Measurements from ENCODE around the gene C1orf141.

The C1orf141 gene

DNA sequence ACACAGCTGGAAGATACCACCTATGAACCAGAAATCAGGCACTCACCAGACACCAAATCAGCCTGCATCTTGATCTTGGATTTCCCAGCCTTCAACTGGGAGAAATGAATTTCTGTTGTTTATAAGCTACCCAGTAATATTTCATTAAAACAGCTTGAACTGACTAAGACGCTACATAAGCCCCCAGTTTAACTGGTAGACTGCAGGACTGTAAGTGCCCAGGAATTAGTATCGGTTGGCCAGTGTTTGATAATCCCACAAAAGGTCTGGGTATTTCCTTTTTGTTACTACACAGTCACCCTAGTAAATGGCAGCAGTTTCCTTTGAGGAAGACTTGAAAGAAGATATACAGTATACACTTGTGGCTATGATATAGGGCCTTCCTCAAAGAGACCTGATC is 73.5 kb downstream of the C1orf141 start:
- TF ChIP-seq, protein P1, sequence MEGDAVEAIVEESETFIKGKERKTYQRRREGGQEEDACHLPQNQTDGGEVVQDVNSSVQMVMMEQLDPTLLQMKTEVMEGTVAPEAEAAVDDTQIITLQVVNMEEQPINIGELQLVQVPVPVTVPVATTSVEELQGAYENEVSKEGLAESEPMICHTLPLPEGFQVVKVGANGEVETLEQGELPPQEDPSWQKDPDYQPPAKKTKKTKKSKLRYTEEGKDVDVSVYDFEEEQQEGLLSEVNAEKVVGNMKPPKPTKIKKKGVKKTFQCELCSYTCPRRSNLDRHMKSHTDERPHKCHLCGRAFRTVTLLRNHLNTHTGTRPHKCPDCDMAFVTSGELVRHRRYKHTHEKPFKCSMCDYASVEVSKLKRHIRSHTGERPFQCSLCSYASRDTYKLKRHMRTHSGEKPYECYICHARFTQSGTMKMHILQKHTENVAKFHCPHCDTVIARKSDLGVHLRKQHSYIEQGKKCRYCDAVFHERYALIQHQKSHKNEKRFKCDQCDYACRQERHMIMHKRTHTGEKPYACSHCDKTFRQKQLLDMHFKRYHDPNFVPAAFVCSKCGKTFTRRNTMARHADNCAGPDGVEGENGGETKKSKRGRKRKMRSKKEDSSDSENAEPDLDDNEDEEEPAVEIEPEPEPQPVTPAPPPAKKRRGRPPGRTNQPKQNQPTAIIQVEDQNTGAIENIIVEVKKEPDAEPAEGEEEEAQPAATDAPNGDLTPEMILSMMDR (conservative IDR thresholded peaks at IDR 0.05): no peak
- TF ChIP-seq ZFX (IDR thresholded peaks at IDR 0.05): no peak
- H3K27ac ChIP-seq: no peak overlapping the region

DNA sequence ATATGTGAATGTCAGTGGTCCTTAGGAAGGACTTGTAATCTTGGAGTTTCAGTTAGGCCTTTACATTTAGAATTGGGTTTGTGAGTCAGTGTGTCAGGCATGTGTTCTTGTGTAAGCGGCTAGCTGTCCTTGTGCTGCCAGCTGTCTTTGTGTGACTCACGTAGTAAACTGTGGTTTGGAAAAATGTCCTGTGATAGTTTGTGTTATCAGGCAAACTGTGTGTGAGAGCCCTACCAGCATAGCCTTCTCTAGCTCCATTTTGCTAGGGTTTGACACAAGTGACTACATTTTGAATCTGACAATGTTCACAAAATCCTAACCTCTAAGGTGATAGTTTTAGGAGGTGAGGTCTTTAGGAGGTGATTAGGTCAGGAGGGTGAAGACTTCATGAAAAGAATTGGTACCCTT is 74.0 kb downstream of the C1orf141 start:
- no peak overlapping the region for H3K27ac ChIP-seq

DNA sequence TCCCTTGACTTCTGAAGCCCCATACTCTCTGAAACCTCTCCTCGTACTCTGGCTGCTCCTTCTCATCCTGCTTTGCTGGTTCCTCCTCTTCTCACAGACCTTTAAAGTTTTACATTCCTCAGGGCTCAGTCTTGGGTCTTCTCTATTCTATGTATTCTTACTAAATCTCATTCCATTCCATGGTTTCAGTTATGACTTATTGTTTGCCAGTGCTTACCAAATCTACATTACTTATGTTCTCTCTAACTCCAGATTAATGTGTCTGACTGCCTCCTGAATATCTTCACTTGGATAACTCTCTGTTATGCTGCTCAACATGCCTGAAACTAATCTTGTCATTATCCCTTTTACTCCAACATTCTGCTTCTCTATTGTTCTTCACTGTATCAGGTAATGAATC is 75.4 kb downstream of the C1orf141 start:
- no peak for TF ChIP-seq ZFX (IDR thresholded peaks at IDR 0.05)
- TF ChIP-seq, protein P1 (conservative IDR thresholded peaks at IDR 0.05): no peak
- no peak overlapping the region for H3K27ac ChIP-seq

More for the DNA sequence above, 74.0 kb downstream of the C1orf141 start:
- TF ChIP-seq, protein P1 (conservative IDR thresholded peaks at IDR 0.05): no peak
- no peak for TF ChIP-seq ZFX (IDR thresholded peaks at IDR 0.05)

DNA sequence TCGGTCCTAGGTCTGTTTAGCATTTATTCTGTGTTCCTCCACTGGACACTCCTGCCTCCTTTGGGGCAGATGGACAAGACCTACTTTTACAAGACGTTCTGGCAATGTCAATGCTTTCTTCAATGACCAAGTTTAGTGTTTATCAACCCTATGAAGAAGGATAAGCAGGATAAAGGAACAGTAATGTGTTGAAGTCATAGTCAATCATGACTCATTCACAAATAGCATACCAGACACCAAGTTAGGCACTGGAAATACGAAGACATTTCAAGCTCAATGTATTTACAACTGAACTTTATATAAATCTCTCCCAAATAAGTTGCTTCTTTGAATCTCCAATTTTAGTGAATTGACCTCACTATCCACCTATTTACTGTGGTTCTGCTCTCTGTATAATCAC is 76.0 kb downstream of the C1orf141 start:
- TF ChIP-seq, protein P1 (conservative IDR thresholded peaks at IDR 0.05): no peak
- no peak for TF ChIP-seq ZFX (IDR thresholded peaks at IDR 0.05)
- no peak overlapping the region for H3K27ac ChIP-seq

DNA sequence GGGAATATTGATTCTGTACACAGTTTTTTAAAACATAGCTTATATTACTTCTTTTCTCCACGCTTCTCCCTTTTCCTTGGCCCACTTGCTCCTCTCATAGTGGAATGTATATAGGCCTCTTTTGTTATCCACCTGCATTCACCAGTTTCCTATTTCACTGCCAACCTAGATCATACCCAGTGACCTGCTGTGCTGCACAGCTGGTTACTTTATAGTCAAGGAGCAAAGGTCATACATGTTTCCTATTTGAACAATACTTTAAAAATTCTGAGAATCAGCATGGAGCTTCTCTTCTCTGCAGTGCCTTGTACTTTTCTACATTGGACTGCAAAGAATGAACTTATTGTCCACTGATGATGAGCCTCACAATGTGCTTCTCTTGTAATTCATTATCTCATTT is 76.5 kb downstream of the C1orf141 start:
- H3K27ac ChIP-seq: no peak overlapping the region
- TF ChIP-seq, protein P1 (conservative IDR thresholded peaks at IDR 0.05): no peak
- TF ChIP-seq ZFX (IDR thresholded peaks at IDR 0.05): no peak

DNA sequence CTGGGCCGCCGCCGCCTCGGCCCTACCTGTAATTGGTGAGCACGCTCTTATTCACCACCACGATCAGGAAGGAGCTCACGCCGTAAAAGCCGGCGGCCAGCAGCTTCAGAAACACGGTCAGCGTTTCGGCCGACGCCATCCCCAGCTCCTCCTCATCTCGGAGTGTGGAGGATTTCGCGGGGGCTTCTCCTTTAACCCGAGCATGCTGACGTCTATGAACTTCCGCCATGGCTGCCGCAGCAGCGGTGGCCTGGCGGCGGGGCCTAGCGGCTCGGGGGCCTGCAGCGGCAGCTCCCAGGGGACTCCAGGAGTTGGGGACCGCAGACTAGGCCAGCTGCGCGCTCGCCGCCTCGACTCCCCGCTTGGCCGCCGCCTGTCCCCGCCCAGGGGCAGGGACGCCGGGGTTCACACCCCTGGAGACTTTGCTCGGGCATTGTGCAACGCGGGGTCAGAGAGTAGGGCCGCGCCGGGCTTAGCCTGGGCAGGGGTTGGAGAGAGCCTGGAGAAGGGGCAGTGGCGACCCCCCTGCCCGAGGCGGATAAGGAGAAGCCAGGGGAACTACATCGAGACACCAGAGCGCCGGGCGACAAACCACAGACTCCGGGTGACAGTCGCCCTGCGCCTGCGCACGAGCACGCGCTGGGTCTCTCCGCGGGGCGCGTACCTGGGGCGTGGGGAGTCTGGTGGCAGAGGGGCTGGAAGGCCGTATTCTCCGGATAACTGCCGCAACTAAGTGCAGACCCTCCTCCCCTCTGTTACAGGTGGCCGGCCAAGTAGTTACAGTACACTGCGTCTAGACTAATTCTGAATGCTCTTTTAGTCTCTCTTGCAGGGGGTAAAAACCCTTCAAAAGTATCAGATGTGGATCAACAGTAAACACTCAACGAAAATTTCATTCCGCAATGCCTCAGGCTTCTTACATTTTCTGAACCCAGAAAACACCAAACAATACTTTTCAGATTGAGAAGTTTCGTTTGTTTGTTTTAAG is 80.7 kb downstream of the C1orf141 start, which contains the start of gene SLC35D1:
Gene SLC35D1, minus strand, starts transcription at position 364 of the 988 bp plus-strand sequence. Its CDS starts 135 bp downstream, at position 229.
- peak; percentile 72 for TF ChIP-seq ZFX (IDR thresholded peaks at IDR 0.05)
- TF ChIP-seq, protein P1 (conservative IDR thresholded peaks at IDR 0.05): no peak
- H3K27ac ChIP-seq: peak within 1 kb of the TSS; percentile 14; the same call in 1 of the 2 replicates

DNA sequence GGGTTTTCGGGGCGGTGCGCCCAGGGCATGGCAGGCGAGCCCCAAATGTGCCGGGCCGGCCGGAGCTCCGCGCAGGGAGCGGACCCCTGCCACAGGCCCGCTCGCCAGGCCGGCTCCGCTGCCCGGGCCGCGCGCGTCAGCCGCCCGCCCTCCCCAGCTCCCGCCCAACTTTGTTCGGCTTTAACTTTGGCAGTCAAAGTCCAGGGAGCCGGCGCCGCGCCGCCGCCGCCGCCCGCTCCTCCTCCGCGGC is 81.3 kb downstream of the C1orf141 start:
- H3K27ac ChIP-seq: peak overlapping the region; percentile 14; the same call in 1 of the 2 replicates
- TF ChIP-seq, protein P1 (conservative IDR thresholded peaks at IDR 0.05): no peak
- TF ChIP-seq ZFX (IDR thresholded peaks at IDR 0.05): no peak; the same call in 1 of the 2 replicates

All from C4-2B (cell line).